Measurements from ENCODE around the gene IARS2.
"Not testable (repeated sequence)": the region's sequence is repeated elsewhere in the genome, so short reads cannot be mapped to it uniquely, and the experiment has no call there.

The IARS2 gene

GRCh38 chr1:220169887-220170286 lies 76.0 kb downstream of the IARS2 start:
- not testable (repeated sequence) for DNase-seq

- no peak for DNase-seq
Measured at GRCh38 chr1:220170836-220171526, 77.0 kb downstream of the IARS2 start.

GRCh38 chr1:220176540-220176939 lies 82.6 kb downstream of the IARS2 start:
- no peak for DNase-seq

GRCh38 chr1:220182111-220182510 lies 88.2 kb downstream of the IARS2 start:
- DNase-seq: no peak

GRCh38 chr1:220182656-220183055 lies 88.7 kb downstream of the IARS2 start:
- no peak for DNase-seq

DNA sequence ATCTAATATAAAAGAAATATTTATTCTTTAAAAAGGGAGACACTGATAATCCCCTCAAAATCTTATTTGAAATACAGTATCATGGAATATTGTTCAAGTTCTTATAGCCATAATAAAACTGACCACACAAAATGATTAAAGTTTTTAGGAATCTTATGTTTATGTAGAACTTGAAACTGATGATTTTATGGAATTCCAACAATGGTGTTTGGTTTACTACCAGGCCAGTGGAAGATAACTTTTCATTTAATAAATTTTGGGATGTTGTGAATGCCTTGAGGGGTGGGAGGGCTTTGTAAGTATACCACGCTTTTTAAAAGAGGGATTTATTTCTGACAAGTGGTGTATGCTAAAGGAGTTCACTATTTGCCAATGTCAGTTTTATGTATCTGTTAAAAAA lies 90.6 kb downstream of the IARS2 start:
- no peak for DNase-seq

- DNase-seq: no peak
Measured at GRCh38 chr1:220186752-220187151, 92.8 kb downstream of the IARS2 start.

GRCh38 chr1:220188538-220188937 lies 94.6 kb downstream of the IARS2 start:
- DNase-seq: no peak

- DNase-seq: no peak
Measured at GRCh38 chr1:220189750-220190347, 95.9 kb downstream of the IARS2 start.

GRCh38 chr1:220195701-220196100 lies 101.8 kb downstream of the IARS2 start:
- DNase-seq: no peak

Measured in NCI-H226 (cell line).